Right ventricle myocardium superior (tissue), 1 donor: Measurements from ENCODE around the gene FAM117B. TPM values are rescaled to one million over a fixed set of nuclear protein-coding genes. Genes with fewer than 3 reads are reported as not detected.
"Not testable (repeated sequence)": the region's sequence is repeated elsewhere in the genome, so short reads cannot be mapped to it uniquely, and the experiment has no call there.

Experiments used
- ATAC-seq: fragments of 200-7000 bp; cut with Tn5 transposase; one replicate; pipeline ENCODE4 v1.9.1; 2020; ENCODE audit warnings: mild to moderate bottlenecking; ENCODE audit not compliant: poor library complexity
- DNase-seq: peaks from one replicate; pipeline ENCODE4 v3.0.0-alpha.2; 2020
- intact Hi-C: fragments of 100-400 bp; cut with DNase I; formaldehyde crosslinking; loops from one replicate; pipeline ENCODE4 v1.11.2; 2022
- total RNA-seq: library from RNA; stranded (reverse); fragmentation: NEBNext Ultra II Directional; extraction: Animal tissue kit (Norgen Biotek cat#: 25700); gene quantifications from one replicate; pipeline ENCODE4 v1.2.1, GENCODE V29; 2021
- donor health status: DM: no; HTN: yes; CAD: no; lungs with severe emphysema.

FAM117B gene
- total RNA-seq, 1 donor from 2014 or later = 2.3 TPM

DNA sequence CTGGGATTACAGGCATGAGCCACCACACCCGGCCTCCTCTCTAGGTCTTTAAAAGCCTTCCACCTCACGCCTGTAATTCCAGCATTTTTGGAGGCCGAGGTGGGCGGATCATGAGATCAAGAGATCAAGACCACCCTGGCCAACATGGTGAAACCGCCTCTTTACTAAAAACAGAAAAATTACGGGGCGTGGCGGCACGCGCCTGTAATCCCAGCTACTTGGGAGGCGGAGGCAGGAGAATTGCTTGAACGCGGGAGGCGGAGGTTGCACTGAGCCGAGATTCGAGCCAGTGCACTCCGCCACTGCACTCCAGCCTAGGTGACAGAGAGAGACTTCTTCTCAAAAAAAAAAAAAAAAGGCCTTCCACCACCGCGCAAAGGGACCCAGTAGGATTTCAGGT, 1.3 kb upstream of the FAM117B start:
- intact Hi-C loops = no loop called here
- ATAC-seq = no peak
- DNase-seq = no peak

DNA sequence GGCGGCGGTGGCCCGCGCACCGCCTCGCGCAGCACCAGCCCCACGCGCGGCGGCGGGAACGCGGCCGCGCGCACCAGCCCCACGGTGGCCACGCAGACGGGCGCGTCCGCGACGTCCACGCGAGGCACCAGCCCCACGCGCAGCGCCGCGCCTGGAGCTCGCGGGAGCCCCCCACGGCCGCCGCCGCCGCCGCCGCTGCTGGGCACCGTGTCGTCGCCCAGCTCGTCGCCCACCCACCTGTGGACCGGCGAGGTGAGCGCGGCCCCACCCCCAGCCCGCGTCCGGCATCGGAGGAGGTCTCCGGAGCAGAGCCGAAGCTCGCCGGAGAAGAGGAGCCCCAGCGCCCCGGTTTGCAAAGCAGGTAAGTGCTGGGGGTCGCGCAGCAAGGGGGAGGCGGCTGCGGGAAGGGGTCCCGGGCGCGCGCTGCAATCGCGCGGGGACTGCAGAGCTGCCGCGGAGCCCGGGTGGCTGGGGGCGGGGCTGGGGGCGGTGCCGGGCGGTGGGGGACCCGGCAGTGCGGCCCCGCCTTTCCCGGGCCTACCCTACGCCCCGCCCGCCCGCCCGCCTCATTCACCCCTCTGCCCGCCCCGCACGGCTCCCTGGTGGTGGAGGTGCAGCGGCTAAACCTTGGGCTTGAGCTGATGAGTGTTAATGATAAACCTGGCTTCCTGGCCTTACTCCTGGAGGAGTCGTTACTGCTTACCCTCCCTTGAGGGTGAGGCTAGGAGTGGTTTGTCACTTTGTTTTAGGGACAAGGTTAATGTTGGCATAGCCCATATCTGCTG, 851 bp downstream of the FAM117B start:
- peak; percentile 85 for DNase-seq
- ATAC-seq = peak; percentile 81
- intact Hi-C loops = no loop called here

DNA sequence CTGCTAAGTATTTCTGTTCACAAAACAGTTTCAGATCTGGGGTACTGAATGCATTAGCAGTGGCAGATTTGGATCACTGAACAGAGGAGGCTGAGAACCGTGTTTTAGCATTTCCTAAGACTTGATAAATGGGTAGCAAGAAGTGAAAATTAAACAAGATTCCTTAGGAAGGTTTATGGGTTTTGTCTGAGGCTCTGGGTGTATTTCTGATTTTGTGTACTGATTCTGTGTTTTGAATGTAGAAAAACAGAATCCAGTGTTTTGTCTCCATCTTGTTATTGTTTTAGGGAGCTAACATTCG, 1.4 kb downstream of the FAM117B start:
- DNase-seq = no peak
- intact Hi-C loops = no loop called here
- ATAC-seq = no peak

DNA sequence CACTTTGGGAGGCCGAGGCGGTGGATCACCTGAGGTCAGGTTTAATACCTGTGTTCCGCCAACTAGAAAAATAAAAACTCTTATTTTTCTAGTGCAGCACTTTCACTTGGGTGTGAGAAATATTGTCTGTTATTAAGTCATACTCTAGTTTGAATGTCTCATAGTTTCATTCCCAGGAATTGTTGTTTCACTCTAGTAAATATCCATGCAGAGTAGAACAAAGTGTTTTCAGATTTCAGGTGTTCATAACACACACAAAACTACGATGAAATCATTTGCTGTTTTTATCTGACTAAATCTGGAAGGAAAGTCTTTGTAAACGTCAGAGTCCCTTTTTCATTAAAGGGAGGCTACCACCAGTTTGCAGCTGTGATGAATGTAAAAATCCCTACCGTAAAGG, 4.0 kb downstream of the FAM117B start:
- no peak for DNase-seq

DNA sequence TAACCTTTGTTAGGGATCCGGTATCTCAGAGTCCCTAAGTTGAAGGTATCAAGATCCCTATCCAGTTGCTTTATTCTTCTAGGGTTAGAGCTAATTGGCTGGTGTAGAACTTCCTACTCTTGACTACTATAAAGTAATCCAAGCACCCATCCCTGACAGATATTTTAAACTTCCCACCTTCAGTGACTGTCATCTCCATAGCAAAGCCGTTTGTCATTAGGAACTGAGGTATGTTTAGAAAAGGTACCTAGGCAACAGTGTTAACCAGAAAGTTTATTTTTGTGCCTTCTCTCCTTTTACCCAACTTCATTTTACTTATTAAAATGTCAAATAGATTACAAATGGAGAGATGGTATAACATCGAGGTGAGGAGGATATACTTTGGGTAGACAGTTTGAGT, 4.5 kb downstream of the FAM117B start:
- DNase-seq (no peak), ATAC-seq (no peak)
- intact Hi-C loops = no loop called here

More for the DNA sequence above, 4.0 kb downstream of the FAM117B start:
- intact Hi-C loops = no loop called here
- no peak for ATAC-seq

DNA sequence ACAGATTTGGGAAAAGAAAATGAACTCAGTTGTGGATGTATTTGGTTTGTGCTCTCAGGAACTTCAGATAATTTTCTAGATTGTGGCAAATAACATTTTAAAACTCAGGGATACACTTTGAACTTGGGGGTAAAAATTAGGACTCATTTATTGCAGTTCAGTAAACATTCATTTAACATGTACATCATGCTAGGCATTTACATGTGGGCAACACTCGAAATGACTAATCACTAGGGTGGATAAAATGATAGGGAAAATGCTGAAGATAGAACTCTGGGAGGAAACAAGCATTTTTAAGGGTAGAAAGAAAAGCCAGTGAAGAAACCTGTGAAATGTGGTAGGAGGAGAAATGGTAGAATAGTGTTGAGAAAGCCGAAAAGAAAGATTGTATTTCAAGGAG, 7.8 kb downstream of the FAM117B start:
- ATAC-seq (no peak), DNase-seq (no peak)
- intact Hi-C loops = no loop called here

DNA sequence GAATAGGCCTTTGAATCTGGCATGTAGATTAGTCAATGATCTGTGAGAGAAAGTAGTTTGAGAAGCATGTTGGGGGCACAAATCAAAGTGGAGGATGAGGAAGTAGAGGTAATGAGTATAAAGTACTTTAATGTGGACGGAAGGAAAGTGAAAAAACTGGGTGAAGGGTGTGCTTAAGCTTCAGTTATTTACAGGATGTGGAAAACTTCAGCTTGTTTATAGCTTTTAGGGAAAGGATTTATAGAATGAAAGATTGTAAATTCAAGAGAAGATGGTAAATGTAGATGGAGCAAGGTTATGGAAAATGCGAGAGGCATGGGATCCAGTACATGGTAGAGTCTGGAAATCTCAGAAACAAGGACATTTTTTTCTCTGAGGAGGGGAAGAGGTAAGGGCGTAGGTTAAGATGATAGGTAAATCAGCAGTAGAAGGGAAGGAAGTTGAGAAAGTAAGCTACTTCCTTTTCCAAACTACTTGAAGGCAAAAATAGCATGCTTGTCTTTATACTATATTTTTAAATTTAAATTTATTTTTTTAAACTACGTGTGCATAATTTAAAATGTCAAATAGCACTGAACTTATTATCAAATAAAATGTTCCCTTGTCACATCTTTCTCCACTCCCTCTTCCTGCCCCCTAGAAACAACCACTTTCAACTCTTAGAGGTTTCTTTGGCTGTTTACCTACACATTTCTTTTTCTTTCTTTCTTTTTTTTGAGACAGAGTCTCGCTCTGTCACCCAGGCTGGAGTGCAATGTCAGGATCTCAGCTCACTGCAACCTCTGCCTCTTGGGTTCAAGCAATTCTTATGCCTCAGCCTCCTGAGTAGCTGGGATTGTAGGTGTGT, 8.5 kb downstream of the FAM117B start:
- intact Hi-C loops = no loop called here
- DNase-seq = no peak
- no peak for ATAC-seq

DNA sequence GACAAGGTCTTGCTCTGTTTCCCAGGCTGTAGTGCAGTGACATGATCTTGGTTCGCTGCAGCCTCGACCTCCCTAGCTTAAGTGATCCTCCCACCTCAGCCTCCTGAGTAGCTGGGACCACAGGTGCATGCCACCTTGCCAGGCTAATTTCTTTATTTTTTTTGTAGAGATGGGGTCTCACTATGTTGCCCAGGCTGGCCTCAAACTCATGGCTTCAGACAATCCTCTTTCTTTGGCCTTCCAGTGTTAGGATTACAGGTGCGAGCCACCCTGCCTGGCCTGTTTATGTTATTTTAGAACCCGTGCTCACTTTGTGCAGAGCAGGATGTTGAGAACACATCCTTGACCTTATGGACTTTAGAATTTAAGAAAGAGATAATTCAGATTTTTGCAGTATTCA, 17.4 kb downstream of the FAM117B start:
- no peak for DNase-seq
- ATAC-seq = no peak
- intact Hi-C loops = no loop called here

DNA sequence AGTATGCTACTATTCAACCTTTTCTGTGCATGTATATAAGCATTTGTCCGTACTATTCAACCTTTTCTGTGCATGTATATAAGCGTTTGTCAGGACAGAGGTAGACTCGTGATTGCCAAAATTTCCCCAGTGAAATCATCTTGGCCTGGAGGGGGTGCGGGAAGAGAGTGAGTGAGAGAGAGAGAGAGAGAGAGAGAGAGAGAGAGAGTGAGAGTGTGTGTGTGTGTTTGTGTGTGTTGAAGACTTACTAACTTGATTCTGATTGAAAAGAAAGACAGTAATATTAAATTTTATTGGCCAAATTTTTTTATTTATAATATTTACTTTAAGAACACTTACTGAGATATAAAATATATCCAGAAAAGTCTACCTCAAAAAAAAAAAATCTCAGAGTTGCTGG, 19.1 kb downstream of the FAM117B start:
- intact Hi-C loops = no loop called here
- ATAC-seq (no peak), DNase-seq (no peak)

DNA sequence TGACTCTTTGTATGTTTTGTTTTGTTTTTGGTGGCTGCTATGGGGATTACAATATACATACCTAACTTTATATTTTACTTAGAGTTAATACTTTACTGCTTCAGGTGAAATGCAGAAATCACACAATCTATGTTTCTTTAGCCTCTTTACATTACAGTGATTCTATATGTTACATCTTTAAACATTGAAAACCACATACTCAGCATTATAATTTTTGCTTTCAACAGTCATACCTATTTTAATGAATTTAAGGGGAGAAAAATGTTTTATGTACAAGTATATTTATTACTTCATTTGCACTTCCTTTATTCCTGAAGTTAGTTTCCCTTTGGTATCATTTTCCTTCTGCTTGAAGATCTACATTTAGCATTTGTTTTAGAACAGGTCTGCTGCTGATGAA, 23.1 kb downstream of the FAM117B start:
- intact Hi-C loops = no loop called here
- DNase-seq (no peak), ATAC-seq (no peak)

DNA sequence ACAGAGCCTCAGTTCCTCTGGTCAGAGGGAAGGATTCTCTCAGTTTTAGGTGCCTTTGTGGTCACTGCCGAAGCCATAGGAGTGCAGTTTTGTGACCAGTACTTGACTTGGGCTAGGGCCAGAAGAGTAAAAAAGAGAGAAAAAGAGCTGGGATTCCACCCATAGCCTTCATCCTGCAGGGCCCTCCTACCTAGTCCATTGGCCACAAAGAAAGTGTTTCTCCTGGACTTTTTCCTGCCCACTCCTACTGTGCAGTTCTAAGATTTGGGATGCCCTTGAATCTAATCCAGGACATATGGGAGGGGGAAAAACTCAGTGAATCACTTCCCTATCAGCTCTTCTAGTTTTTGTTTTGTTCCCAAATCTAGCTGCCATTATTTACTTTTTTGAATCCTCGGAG, 26.0 kb downstream of the FAM117B start:
- intact Hi-C loops = no loop called here
- ATAC-seq = no peak
- no peak for DNase-seq

DNA sequence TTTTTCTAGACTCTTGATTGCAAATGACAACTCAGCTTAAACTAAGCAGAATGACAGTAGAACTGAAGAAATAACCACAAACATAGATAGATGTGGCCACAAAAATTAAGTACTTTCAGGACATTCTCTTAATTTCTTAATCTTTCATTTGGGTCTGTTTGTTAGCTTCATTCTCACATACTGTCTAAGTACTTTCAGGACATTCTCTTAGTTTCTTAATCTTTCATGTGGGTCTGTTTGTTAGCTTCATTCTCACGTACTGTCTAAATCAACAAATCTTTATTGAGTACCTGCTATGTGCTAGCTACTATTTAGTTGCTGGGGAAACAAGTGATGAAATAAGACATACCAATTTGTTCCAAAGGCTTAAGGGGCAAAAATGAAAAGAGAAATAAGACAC, 35.1 kb downstream of the FAM117B start:
- DNase-seq (no peak), ATAC-seq (no peak)
- intact Hi-C loops = no loop called here

DNA sequence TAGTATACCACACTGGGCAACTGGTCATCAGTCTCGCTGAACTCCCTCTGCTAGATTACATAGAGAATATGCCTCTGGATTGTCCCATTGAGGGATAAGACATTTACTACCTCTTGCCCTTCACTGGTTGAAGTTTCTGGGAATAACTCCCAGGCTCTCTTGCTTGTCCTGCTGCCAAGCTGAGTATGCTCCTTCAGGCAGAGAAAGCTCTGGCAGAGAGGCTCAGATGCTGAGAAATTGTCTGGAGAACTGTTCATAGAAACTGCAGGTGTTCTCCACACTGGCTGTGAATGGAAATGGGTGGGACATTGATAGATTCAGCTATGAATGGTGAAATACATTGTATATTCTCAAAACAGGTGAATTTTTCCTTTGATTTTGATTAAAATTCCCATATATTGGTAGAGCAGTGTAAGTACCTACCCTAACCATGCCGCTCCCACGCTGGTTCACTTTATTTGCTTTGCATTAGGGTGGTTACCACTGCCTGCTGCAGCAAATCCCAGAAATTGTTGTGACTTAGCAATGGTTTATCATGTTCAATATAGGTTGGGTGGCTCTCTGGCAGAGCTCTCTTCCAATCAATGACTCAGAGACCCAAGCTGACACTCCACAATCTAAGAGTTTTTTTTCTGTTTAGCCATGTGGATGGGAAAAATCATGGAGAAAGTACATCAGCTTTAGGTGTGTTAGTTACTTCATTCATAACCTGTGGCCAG, 36.7 kb downstream of the FAM117B start:
- intact Hi-C loops = no loop called here
- ATAC-seq (no peak), DNase-seq (no peak)

DNA sequence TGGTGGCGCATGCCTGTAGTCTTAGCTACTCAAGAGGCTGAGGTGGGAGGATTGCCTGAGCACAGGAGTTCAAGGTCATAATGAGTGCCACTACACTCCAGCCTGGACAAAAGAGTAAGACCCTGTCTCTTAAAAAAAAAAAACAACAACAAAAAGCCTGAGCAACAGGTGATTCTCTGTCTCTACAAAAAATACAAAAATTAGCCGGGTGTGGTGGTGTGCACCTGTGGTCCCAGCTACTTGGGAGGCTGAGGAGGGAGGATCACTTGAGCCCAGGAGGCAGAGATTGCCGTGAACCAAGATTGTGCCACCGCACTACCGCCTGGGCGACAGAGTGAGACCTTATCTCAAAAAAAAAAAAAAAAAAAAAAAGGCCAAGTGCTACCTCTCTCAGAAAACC, 40.3 kb downstream of the FAM117B start:
- ATAC-seq, intact Hi-C loops, DNase-seq: not testable (repeated sequence)

DNA sequence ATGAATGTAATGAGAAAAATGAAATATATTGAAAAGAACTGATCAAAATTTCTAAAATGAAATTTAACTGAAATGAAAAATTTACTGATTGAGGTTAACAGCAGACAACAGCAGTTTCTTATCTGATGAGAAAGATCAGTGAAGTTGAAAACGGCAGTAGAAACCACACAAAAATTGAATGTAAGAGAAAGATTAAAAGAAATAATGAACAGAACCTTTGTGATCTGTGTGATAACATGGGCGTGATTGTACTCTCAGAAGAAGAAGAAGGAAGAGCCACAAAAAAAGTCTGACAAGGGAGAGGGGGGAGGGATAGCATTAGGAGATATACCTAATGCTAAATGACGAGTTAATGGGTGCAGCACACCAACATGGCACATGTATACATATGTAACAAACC, 45.2 kb downstream of the FAM117B start:
- no peak for ATAC-seq
- DNase-seq = no peak
- intact Hi-C loops = no loop called here

DNA sequence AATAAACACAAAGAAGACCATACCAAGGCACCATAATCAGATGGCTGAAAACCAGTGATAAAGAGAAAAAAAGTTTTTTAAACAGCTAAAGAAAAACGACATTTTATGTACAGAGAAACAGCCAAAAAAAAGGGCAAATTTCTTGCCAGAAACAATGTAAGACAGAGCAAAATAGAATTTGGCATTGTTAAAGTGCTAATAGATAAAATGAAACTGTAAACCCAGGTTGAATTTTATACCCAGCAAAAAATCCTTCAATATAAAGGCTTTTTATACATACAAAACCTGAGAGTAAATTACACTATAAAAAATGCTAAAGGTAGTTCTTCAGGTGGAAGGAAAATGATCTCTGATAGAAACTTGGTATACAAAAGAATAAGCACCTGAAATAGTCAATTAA, 45.7 kb downstream of the FAM117B start:
- intact Hi-C loops = no loop called here
- no peak for ATAC-seq
- no peak for DNase-seq

DNA sequence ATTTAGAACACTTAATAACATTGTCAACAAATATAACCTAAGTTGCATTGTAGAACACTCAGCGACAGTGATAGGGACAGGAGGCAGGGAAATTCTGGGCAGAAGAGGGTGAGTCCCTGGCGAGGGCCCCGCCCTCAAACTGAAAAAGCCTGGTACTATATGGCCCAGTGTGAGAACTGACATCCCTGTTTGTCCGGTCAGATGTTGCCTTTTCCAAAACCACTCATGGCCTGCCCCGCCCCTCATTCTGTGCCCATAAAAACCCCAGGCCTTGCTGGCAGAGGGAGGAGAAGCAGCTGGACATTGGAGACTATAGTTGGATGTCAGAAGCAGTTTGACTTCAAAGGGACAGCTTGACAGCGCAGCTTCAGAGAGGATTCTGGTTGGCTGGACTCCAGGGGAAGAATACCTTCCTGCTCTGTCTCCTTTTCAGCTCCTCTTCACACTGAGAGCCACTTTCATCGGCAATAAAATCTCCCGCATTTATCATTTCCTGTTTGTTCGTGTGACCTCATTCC, 47.0 kb downstream of the FAM117B start:
- DNase-seq = no peak
- intact Hi-C loops = no loop called here
- ATAC-seq = no peak

DNA sequence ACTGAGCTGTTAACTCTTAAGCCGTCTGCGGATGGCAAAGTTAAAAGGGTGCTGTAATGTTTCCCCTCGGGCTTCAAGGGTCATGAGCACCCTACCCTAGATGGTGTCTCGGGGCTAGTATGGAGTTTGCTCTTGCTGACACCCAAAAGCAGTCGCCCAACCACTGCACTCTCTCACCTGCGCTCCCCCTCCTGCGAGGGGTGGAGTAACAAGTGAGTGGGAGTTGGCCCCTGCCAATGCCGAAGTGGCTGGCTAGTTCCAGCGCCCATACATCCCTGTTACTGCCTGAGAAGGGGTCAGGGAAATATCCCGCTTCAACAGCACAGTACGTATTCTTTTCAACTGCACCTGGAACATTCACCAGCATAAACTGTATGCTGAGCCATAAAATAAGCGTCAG, 47.5 kb downstream of the FAM117B start:
- intact Hi-C loops = no loop called here
- no peak for ATAC-seq

DNA sequence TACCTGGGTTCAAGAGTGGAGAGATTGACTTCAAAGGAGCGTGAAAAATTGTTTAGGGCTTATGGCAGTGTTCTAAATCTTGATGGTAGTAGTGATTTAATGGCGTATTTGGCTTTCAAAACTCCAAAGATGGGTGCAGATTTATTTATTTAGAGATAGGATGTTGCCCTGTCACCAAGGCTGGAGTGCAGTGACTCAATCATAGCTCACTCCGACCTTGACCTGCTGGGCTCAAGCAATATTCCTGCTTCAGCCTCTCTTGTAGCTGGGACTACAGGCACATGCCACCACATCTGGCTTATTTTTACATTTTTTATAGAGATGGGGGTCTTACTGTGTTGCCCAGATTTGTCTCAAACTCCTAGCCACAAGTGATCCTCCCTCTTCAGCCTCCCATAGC, 52.5 kb downstream of the FAM117B start:
- DNase-seq = no peak
- intact Hi-C loops = no loop called here
- no peak for ATAC-seq

More for the DNA sequence above, 47.5 kb downstream of the FAM117B start:
- no peak for DNase-seq

DNA sequence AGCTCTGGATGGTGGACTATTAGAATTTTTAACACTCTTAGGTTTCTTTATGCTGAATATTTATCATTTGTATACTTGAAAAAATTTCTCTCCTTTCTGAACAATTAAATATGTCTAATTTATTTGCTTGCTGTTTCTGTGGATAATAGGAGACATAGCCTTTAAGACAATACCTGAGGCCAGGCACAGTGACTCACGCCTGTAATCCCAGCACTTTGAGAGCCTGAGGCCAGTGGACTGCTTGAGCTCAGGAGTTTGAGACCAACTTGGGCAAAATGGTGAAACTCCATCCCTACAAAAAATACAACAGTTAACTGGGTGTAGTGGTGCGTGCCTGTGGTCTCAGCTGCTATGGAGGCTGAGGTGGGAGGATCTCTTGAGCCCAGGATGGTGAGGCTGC, 54.7 kb downstream of the FAM117B start:
- ATAC-seq = no peak
- DNase-seq = no peak
- intact Hi-C loops = no loop called here
